NCI-H187 treated with DMSO at 0.1 percent for 48 hours (cell line): ENCODE measurements around the gene PLCB3.

Source experiments
- DNase-seq: peaks from one replicate; lab custom pipeline; 2025; lab: John Stamatoyannopoulos, UW

Gene PLCB3

DNA sequence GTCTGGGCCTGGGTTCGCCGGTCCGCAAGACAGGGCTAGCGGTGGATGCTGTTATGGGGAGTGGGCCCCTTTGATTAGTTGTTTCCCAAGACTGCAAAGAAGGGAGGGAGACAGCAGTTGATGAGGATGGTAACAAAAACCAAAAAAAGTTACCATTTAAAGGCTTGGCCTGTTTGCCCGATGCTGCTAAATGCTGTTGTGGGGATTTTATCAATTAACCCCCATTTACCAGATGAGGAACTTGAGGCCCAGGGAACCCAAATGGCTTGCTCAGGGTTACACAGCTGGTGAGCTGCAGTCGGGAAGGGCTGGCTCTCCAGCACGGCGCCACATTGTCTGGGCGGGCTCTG, 28.7 kb upstream of the PLCB3 start:
- DNase-seq = no peak

DNA sequence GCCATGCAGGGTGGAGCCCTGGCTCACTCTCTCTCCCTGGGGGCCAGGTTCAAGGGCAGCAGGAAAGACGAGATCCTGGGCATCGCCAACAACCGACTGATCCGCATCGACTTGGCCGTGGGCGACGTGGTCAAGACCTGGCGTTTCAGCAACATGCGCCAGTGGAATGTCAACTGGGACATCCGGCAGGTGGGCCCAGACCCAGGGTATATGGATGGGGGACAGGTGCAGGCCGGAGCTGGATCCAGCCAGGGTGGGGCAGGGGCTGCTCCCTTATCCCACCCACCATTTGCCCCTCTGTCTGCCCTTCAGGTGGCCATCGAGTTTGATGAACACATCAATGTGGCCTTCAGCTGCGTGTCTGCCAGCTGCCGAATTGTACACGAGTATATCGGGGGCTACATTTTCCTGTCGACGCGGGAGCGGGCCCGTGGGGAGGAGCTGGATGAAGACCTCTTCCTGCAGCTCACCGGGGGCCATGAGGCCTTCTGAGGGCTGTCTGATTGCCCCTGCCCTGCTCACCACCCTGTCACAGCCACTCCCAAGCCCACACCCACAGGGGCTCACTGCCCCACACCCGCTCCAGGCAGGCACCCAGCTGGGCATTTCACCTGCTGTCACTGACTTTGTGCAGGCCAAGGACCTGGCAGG, 28.2 kb upstream of the PLCB3 start:
- DNase-seq = no peak

DNA sequence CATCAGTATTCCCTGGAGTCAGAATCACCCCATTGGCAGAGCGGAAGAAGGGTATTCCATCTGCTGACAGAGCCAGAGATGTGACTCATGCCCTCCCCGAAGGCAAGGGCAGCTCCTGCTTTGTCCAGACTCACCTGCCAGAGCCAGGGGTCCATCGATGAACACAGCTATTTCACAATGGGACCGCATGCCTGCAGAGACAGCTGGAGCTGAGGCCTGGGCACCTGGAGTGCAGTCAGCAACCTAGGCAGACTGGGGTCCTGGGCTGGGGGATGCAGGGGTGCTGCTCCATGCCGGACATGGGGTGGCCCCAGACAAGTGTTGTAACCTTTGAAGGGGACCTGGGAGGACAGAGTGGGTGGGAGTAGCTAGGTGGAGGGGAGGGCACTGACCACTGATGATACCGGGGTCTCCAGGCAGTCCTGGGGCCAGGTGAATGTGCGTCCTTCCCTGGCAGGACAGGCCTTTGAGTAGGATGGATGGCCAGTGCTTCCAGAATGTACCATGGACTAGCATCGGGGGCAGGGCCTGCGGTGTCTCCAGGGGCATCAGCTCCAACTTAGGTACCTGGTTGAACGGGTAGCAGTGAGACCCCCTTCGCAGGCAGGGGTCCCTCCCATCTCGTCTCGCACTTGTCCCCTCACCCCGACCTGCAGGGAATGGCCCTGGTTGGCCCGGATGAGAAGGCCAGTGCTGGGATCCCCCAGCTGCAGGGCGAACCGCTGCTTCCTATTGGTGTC, 27.0 kb upstream of the PLCB3 start:
- no peak for DNase-seq

DNA sequence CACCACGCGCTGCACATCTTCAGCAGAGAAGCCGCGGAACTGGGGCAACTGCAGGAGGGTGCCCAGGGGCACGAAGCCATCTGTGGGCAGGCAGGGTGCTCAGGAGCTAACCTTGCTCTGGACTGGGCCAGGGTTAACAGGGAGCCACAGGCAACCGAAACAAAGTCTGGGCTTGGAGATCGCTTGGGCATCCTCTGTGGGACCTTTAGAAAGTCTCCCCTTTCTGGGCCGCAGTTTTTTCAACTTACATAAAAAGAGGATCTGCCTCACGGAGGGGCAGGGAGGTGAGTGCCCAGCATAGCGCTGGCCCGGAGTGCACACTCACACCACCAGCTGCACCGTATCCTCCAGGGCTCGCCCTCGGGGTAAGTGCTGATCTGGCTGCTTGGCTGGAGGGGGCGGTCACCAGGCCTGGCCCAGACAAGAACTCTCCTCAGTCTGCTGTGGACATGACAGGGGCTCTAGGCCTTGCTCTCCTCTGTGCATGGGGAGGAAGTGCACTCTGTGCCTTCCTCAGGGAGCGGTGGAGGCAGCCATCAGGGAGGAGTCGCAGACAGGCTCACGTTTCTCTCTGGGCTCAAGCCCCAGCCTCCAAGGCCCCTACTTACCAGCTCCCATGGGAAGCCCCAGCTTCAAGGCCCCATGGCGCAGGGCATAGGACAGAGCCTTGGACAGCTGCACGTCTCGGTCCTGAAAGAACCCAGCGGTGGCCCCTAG, 26.3 kb upstream of the PLCB3 start:
- no peak for DNase-seq

DNA sequence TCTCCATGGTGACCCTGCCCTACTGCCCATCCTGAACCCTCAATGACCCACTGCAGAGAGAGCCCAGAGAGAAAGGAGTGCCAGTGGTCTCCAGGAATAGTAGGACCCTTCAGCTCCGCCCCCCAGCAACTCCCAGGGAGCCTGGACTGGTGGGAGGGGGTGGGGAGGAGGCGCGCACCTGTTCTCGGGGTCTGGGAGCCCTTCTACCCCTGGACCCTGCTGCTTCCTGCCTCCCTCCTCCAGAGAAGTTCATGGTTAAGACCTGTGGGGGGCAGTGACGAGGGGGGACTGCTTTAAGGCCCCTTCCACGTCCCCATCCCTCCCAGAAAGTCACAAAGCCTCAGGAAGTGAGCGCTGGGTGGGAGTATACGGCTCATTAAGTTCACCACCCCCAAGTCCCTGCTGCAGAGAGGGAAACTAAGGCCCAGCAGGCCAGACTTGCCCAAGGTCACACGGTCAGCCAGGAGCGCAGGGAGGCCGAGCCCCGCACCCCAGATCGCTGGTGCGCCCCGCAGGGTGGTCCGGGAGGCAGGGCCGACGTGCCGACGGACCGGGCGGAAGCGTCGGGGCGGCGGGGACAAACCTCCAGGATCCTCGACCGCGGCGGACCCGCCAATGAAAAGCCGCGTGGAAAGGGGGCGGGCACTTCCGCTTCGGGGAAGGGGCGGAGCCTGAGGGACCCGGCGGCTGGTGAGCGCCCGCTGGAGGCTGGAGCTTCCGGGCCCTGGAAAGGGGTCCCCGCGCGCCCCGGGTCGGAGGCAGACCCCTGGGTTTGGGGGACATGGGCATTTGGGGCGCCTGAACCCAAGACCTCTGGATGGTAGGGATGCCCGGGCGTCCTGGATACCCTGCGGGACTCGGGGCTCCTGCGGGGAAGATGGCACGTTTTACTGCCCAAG, 25.5 kb upstream of the PLCB3 start, which contains the start of the genes NUDT22 and TRPT1:
NUDT22 (plus strand) TSS at position 667 of the 899 bp plus-strand sequence. CDS start 379 bp downstream, outside the sequence.
TRPT1 (minus strand) TSS at position 579 of the 899 bp plus-strand sequence; CDS start at position 253, 326 bp downstream.
- DNase-seq = peak; percentile 28

DNA sequence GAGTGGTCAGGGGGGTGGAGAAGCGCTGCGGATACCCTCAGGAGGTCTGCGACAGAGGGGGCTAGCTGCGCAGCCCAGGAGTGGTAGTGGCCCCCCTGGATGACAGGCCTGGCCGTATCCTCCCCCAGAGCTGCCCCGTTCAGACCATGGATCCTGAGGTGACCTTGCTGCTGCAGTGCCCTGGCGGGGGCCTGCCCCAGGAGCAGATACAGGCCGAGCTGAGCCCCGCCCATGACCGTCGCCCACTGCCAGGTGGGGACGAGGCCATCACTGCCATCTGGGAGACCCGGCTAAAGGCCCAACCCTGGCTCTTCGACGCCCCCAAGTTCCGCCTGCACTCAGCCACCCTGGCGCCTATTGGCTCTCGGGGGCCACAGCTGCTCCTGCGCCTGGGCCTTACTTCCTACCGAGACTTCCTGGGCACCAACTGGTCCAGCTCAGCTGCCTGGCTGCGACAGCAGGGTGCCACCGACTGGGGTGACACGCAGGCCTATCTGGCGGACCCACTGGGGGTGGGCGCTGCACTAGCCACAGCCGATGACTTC, 24.8 kb upstream of the PLCB3 start:
- no peak for DNase-seq

DNA sequence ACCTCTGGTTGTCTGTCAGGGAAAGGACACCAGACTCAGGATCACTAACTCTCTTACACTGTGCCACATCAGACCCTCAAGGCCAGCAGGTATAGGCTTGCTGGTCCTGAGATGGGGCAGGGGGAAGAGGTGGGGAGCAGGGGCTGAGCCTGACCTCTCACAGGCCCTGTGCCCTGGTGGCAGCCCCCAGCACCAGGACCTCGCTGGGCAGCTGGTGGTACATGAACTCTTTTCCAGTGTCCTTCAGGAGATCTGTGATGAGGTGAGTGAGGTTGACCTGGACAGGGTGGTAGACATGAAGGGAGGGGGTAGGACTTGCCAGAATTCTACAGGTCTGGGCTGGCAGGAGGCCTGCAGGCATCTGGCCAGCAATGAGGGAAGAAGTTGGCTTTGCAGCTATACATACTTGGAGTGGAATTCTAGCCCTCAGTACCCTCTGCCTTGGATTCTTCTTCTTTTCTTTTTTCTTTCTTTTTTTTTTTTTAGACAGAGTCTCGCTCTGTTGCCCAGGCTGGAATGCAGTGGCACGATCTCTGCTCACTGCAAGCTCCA, 23.8 kb upstream of the PLCB3 start:
- DNase-seq = no peak

DNA sequence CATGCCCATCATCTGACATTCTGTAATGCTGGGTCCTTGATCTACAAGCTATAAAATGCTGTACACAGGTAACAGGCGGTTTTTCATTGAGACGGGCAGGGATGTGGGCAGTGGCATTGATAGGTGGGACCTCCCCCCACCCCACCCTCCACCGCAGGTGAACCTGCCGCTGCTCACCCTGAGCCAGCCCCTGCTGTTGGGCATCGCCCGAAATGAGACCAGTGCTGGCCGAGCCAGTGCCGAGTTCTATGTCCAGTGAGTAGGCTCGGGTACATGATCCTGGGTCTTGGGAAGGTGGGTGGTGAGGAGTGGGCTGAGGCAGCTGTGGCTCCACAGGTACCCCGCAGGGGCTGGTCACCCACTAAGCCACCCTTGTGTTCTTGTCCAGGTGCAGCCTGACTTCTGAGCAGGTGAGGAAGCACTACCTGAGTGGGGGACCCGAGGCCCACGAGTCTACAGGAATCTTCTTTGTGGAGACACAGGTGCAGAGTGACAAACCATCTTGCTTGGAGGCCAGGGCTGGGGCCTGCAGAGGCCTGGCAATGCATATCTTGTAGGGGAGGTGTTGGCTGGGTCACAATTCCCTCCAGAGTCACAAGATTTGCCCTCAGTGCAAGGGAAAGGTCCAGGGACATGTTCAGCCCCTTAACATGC, 22.1 kb upstream of the PLCB3 start:
- DNase-seq = no peak

DNA sequence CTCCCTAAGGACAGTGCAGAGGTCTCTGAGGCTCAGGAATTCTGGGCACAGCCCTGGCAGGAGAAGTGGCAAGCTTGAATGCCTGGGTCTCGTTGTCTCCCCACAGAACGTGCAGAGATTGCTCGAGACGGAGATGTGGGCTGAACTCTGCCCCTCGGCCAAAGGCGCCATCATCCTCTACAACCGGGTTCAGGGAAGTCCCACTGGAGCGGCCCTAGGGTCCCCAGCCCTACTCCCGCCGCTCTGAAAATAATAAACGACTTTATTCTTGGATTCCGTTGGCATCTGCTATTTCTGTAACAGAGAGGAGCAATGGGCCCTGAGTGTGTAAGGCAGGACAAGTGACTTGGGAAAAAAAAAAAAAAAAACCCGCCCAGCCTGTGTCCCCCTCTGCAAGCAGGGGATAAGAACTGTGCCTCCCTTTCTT, 21.6 kb upstream of the PLCB3 start:
- DNase-seq = no peak

DNA sequence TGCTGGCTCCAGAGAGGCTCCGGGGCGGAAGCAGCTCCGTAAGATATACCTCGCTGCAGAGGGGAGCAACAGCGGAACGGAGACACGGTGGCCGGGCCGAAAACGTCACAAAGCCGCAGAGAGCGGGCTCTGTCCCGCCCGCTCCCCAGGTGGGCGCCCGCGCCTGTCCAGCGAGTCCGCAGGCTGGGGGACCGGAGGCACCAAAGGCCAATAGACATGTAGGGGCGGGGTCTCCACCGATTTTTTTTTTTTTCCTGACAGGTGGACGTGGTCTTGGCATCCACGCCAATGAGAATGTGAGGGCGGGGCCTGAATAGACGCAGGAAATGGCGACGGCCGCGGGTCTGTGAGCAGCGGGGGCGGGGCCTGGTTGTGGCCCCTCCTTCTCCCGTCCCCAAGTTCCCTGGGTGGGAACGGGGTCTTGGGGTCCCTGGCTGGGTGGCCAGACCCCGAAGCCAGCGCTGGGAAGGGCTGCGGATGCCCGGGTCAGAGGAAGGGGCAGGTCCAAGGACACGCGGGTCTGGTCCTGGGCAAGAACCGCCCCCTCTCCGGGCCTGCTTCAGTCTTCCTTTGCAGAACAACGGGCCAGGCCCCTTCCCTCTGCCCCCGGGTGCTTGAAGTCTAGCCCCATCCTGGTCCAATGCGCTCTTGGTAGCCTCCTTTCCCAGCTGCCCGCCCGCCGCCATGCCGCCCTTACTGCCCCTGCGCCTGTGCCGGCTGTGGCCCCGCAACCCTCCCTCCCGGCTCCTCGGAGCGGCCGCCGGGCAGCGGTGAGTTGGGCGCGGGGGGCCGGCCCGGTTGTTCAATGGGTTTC, 21.0 kb upstream of the PLCB3 start, which contains the start of gene DNAJC4:
DNAJC4 (plus strand) TSS at position 378 of the 814 bp plus-strand sequence; CDS start at position 685, 307 bp downstream.
- peak; percentile 71 for DNase-seq

DNA sequence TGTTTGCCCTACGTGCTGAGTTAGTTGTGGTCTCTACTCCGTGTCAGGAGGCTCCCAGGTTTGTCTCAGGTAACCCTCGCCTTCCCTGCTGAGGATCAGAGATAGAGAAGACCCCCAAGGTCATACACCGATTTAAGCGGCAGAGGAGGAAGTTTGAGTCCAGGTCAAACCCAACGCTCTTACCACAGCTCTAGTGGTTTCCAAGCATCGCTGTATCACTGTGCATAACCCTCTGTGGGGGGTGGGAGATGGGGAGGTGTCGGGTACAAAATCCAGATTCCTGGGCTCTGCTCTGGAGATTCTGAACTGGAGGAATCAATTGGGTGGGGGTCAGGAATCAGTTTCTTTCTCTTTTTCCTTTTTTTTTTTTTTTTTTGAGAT, 20.4 kb upstream of the PLCB3 start:
- no peak for DNase-seq

DNA sequence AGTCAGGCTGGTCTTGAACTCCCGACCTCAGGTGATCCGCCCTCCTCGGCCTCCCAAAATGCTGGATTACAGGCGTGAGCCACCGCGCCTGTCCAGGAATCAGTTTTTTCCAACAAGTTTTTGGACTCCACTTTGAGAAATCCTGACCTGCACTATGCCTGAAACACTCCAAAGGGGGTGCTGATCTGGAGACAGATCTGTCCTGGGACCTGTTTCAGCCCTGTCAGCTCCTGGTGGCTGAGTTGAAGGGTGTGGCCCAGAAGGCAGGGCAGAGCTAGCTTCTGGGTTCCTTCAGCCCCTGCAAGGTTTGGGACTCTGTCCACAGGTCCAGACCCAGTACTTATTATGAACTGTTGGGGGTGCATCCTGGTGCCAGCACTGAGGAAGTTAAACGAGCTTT, 19.8 kb upstream of the PLCB3 start:
- no peak for DNase-seq

DNA sequence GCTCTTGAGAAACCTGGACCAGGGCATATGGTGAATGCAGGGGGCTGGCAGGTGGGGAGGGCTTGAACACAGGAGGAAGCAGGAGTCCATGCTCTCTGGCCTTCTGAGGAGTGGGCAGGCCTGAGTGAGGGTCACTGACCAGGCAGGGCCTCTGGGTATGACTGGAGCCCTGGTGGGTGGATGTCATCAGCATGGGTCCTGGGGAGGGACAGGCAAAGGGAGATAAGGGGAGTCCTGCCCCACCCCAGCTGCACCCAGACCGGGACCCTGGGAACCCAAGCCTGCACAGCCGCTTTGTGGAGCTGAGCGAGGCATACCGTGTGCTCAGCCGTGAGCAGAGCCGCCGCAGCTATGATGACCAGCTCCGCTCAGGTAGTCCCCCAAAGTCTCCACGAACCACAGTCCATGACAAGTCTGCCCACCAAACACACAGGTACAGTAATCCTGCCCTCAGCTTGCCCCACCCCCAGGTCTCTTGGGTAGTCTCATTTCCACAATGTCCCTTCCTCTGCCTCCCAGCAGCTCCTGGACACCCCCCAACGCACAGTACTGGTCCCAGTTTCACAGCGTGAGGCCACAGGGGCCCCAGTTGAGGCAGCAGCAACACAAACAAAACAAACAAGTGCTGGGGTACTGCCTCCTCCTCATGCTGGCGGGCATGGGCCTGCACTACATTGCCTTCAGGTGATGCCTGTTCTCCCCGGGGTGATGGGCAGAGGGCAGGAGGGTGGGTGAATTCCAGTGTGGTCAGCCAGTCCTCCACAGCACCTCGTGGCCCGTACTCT, 19.0 kb upstream of the PLCB3 start:
- DNase-seq = no peak

DNA sequence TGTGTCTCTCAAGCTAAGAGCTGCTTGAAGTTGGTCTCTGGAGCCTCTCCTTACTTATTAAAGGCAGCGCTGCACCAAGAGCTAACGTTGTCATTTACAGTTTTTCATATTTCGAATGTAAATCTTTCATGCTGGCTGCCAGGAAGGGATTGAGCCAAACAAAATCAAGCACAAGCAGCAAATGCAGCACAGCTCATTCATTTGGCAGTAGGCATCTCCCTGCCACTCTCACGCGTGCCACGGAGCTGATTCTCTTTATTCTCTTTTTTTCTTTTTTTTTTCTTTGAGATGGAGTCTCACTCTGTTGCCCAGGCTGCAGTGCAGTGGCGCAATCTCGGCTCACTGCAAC, 18.4 kb upstream of the PLCB3 start:
- no peak for DNase-seq

DNA sequence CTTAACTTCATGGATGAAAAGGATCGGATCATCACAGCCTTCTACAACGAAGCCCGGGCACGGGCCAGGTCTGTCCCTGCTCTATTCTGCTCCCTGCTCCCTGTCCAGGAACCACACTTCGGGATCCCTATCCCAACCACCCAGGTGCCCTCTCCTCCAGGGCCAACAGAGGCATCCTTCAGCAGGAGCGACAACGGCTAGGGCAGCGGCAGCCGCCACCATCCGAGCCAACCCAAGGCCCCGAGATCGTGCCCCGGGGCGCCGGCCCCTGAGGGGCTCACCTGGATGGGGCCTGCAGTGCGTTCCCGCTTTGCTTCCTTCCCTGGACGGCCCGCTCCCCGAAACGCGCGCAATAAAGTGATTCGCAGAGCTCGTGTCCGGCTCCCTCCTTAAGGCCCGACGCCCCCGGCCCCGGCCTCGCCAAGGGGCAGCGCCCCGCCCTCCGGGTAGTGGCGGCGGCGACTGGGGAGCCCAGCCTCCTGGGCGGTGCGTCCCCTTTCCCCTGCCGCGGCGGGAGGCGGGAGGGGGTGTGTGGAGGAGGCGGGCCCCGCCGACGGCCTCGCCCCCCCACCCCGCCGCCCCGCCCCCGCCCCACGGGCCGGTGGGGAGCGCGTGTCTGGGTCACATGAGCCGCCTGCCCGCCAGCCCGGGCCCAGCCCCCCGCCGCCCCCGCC, 17.3 kb upstream of the PLCB3 start, which contains the start of gene VEGFB:
VEGFB (plus strand) TSS at position 672 of the 674 bp plus-strand sequence. CDS start 250 bp downstream, outside the sequence.
- DNase-seq = no peak

DNA sequence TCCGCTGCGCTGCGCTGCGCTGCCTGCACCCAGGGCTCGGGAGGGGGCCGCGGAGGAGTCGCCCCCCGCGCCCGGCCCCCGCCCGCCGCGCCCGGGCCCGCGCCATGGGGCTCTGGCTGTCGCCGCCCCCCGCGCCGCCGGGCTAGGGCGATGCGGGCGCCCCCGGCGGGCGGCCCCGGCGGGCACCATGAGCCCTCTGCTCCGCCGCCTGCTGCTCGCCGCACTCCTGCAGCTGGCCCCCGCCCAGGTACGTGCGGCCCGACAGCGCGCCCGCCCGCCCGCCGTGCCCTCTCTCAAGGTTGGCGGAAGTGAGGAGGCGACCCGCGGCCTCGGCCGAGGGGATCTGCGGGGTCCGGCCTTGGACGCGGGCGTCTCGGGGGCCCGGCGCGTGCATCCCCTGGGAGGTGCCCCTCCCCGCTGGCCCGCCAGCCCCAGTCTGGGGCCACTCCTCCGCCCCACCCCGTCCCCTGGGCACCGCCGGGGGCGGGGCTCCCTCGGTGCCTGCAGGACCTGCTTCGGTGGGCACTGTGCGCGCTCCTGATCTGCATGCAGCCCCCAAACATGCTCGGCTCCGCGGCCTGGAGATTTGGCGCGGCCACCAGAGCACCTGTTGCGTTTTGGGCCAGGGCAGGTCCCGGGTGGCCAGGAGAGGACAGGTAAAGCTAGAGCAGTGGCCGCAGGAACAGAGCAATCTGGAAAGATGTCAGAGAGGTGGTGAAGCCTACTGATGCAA, 16.5 kb upstream of the PLCB3 start:
- no peak for DNase-seq

DNA sequence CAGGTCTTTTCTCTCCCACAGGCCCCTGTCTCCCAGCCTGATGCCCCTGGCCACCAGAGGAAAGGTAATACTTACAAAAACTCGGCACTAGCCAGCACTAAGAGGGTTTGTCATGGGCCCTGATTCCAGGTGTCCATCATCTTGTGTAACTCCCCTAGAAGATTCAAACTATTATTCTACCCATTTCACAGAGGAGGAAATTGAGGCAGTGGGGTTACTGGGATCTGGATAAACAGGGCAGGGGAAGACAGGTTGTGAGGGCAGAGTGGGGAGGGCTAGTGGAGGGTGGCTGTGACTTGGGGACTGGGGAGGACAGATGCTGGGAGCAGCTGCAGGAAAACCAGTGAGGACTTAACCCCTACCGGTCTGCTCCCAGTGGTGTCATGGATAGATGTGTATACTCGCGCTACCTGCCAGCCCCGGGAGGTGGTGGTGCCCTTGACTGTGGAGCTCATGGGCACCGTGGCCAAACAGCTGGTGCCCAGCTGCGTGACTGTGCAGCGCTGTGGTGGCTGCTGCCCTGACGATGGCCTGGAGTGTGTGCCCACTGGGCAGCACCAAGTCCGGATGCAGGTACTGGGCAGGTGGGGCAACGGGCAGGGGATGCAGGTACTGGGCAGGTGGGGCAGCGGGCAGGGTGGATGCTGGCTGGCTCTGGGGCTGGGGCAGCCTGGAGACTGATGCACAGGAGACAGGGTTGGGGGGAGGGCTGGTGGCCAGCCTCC, 15.7 kb upstream of the PLCB3 start:
- no peak for DNase-seq
